Testis (tissue), 3 donors: ENCODE measurements around the gene ZNF804B. TPM values are rescaled to one million over a fixed set of nuclear protein-coding genes. Genes with fewer than 3 reads are reported as not detected.

Experiments
- DNase-seq: peaks from one replicate; pipeline ENCODE4 v3.0.0-alpha.2; 2019
- H3K27ac ChIP-seq, 2 donors: fragments of 200-600 bp; sonication (generic); one replicate each; pipeline ENCODE4 v1.5.1; 2019
- H3K27me3 ChIP-seq: fragments of 200-600 bp; sonication (generic); one replicate; pipeline ENCODE4 v1.5.1; 2019
- H3K36me3 ChIP-seq: fragments of 200-600 bp; sonication (generic); one replicate; pipeline ENCODE4 v1.5.1; 2017; ENCODE audit warnings: low read depth; ENCODE audit errors: missing control alignments
- H3K4me1 ChIP-seq: fragments of 200-600 bp; sonication (generic); one replicate; pipeline ENCODE4 v1.5.1; 2019
- H3K4me3 ChIP-seq, 2 donors: fragments of 200-600 bp; sonication (generic); one replicate each; pipeline ENCODE4 v1.5.1; 2017 to 2019
- H3K9me3 ChIP-seq: fragments of 200-600 bp; sonication (generic); one replicate; pipeline ENCODE4 v1.5.1; 2017
- POLR2A ChIP-seq: fragments of 450-650 bp; IDR thresholded peaks from one replicate; pipeline ENCODE4 v1.6.1; 2017; ENCODE audit warnings: antibody characterized with exemption, mild to moderate bottlenecking, moderate library complexity
- WGBS, 2 donors: methylation state at CpG; one replicate each; pipeline ENCODE4 v1.1.5; 2018; 5-methylcytosine and 5-hydroxymethylcytosine counted together
- intact Hi-C: fragments of 100-400 bp; cut with DNase I; formaldehyde crosslinking; loops from one replicate; pipeline ENCODE4 v1.15.1; 2023; ENCODE audit warnings: low total_unique reads
- polyA plus RNA-seq: library from polyadenylated mRNA; stranded (reverse); fragments of 350-450 nt; fragmentation: Illumina TruSeq; extraction: RNeasy Lipid Tissue Mini Kit (QIAGEN cat#74804); gene quantifications from one replicate; pipeline ENCODE4 v1.2.3, GENCODE V29; 2014; ENCODE audit warnings: low read depth, low replicate concordance; ENCODE audit not compliant: insufficient read depth
- total RNA-seq, 2 donors: library from RNA; depleted of rRNA; stranded (reverse); fragments of >200 nt; gene quantifications; one replicate each; pipeline ENCODE4 v1.2.3, GENCODE V29; 2016
- TF ChIP-seq, protein P1 (sequence below), 3 experiments: fragments of 450-650 bp in 2 of 3; fragments of 200-600 bp in 1 of 3; sonication (generic) in 1 of 3; IDR thresholded peaks; one replicate each; pipeline ENCODE4 v1.5.1; 2016 to 2019; ENCODE audit warnings: antibody characterized with exemption in 3 of 3, mild to moderate bottlenecking in 2 of 3, moderate library complexity in 1 of 3

ZNF804B gene
- total and polyA plus RNA-seq, 3 donors from 2014 or later: 0.39 to 0.43 TPM; not detected in 1

DNA sequence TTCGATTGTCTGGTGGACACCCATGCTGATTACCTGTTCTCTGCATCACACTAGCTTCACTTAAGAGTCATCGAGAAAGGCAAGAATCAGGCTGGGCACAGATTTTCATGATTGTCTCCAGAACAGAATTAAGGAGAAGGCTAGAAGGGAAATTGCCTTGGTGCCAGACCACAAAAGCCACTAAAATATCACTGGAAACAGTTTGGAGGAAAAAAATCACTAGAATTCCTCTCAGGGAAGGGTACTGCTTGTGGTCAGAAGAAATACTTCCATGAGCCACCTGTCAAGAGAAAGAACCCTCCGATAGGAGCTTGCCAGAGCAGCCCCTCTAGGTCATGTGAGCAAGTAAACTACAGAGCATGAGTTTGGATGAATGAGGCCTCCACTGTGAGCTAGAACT, 305.3 kb downstream of the ZNF804B start:
- WGBS, 2 donors: 89 to 94% methylated on average over 3 of the region's 3 CpGs
- no peaks in the 10 kb centered on the region for H3K9me3 ChIP-seq
- no peaks in the 10 kb centered on the region for H3K36me3 ChIP-seq
- no peaks in the 10 kb centered on the region for H3K4me1 ChIP-seq
- TF ChIP-seq POLR2A: no peak
- TF ChIP-seq, protein P1, sequence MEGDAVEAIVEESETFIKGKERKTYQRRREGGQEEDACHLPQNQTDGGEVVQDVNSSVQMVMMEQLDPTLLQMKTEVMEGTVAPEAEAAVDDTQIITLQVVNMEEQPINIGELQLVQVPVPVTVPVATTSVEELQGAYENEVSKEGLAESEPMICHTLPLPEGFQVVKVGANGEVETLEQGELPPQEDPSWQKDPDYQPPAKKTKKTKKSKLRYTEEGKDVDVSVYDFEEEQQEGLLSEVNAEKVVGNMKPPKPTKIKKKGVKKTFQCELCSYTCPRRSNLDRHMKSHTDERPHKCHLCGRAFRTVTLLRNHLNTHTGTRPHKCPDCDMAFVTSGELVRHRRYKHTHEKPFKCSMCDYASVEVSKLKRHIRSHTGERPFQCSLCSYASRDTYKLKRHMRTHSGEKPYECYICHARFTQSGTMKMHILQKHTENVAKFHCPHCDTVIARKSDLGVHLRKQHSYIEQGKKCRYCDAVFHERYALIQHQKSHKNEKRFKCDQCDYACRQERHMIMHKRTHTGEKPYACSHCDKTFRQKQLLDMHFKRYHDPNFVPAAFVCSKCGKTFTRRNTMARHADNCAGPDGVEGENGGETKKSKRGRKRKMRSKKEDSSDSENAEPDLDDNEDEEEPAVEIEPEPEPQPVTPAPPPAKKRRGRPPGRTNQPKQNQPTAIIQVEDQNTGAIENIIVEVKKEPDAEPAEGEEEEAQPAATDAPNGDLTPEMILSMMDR (IDR thresholded peaks at IDR 0.05): no peak
- H3K4me3 ChIP-seq: no peak overlapping the region
- no peak overlapping the region for H3K27ac ChIP-seq
- no peak for DNase-seq
- H3K27me3 ChIP-seq: no peaks in the 10 kb centered on the region
- intact Hi-C loops: no loop called here

DNA sequence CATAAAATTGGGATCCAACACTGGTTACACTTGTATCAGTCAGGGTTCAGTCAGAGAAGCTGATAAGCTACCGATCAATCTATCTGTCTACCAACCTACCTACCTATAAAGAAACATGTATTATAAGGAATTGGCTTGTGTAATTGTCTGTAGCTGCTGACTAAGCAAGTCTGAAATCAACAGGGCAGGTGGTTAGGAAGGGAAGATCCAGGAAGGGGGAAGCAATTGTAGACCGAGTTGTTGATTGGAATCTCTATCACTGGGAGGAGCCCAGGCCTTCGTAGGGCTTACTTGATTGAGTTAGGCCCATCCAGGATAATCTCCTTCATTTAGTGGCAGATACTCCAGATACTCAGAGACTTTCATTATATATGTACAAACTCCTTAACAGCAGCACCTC, 307.5 kb downstream of the ZNF804B start:
- Histone ChIP-seq H3K36me3 (no peaks in the 10 kb centered on the region), H3K4me3 (no peak overlapping the region), H3K4me1 (no peaks in the 10 kb centered on the region), H3K27ac (no peak overlapping the region), H3K9me3 (no peaks in the 10 kb centered on the region), H3K27me3 (no peaks in the 10 kb centered on the region)
- 79 to 90% methylated on average over 3 of the region's 3 CpGs for WGBS, 2 donors
- TF ChIP-seq, protein P1 (IDR thresholded peaks at IDR 0.05): no peak
- TF ChIP-seq POLR2A: no peak
- DNase-seq: no peak
- intact Hi-C loops: no loop called here

DNA sequence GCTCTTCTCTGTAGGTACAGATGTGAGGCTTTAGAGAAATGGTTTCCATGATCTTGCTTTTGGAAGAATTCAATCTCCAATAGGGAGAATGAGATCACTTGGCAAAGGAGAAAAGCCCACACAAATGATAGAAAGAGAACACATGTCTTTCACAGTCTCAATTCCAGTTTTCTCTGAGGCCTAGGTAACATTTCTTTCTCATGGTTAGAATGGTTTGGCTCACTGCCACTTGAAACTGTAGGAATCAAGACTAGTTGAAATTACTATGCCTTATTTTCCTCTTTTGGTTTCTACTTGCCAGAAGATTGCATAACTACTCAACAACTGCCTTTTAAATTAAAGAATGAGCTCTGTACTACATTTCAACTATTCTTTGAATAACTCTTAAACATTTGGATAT, 312.6 kb downstream of the ZNF804B start:
- intact Hi-C loops: no loop called here
- TF ChIP-seq POLR2A: no peak
- TF ChIP-seq, protein P1 (IDR thresholded peaks at IDR 0.05): no peak
- Histone ChIP-seq H3K4me3 (no peak overlapping the region), H3K36me3 (no peaks in the 10 kb centered on the region), H3K27me3 (no peaks in the 10 kb centered on the region), H3K9me3 (no peaks in the 10 kb centered on the region), H3K4me1 (no peaks in the 10 kb centered on the region), H3K27ac (no peak overlapping the region)
- DNase-seq: no peak

DNA sequence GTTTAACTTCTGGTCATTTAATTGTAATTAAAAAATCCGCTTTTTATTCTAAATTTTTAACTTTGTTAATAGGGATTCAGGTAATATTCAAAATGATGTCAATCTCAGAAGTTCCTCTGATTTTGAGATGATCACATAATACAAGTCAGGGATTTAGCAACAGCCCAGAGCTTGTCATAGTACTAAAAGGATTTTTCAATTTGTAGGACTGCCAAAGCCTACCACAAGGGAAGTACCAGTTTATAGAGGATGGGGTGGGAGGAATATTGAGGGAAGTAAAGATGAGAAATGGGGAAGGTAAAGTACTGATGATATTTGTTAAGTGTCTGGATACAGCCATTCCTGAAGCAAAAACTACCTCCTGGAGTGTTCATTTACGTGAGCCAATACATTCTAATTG, 314.3 kb downstream of the ZNF804B start:
- Histone ChIP-seq H3K27me3 (no peaks in the 10 kb centered on the region), H3K9me3 (no peaks in the 10 kb centered on the region), H3K4me1 (no peaks in the 10 kb centered on the region), H3K4me3 (no peak overlapping the region), H3K27ac (no peak overlapping the region), H3K36me3 (no peaks in the 10 kb centered on the region)
- 88 to 89% methylated on average over 2 of the region's 2 CpGs for WGBS, 2 donors
- TF ChIP-seq, protein P1 (IDR thresholded peaks at IDR 0.05): no peak
- no peak for TF ChIP-seq POLR2A
- intact Hi-C loops: no loop called here
- DNase-seq: no peak

DNA sequence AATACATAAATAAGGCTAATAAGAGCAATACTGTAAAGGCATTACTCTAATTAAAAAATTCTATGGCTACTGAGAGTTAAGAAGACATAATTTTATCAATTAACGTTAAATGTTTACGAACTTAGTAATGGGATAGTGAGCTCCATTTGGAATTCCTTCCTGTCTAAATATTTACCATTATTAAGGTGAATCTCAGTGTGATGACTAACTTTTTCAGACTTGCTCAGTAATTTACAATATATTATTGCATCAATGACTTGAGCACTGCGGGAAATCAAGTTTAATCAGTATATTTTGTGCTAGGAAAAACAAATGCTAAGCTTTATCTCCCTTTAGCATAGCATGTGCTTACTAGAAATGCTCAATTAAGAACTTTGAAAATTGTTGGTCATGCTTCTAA, 318.5 kb downstream of the ZNF804B start:
- Histone ChIP-seq H3K36me3 (no peaks in the 10 kb centered on the region), H3K4me1 (no peaks in the 10 kb centered on the region), H3K27me3 (no peaks in the 10 kb centered on the region), H3K4me3 (no peak overlapping the region), H3K27ac (no peak overlapping the region), H3K9me3 (no peaks in the 10 kb centered on the region)
- no peak for DNase-seq
- intact Hi-C loops: no loop called here
- TF ChIP-seq, protein P1 (IDR thresholded peaks at IDR 0.05): no peak
- TF ChIP-seq POLR2A: no peak
- 72 to 74% methylated on average over 3 of the region's 3 CpGs for WGBS, 2 donors
